Measurements from ENCODE around the gene FOXK1. TPM values are rescaled to one million over a fixed set of nuclear protein-coding genes. Genes with fewer than 3 reads are reported as not detected.

FOXK1 gene
- total and polyA plus RNA-seq, 2 of the 13 experiments (the other 11 are each of a cell fraction or from before 2014, with no cell fraction given), result 4.6 to 8.8 TPM

GRCh38 chr7:4783292-4783652 lies 101.2 kb downstream of the FOXK1 start (continued):
- TF ChIP-seq EHMT2 (IDR thresholded peaks at IDR 0.05; ENCODE audit: borderline replicate concordance, low read depth, low read length) (no peak), WIZ (CRISPR knock-in tag; IDR thresholded peaks at IDR 0.05) (no peak), ZNF513 (CRISPR knock-in tag; conservative IDR thresholded peaks at IDR 0.05) (no peak)

GRCh38 chr7:4783762-4784351 lies 101.8 kb downstream of the FOXK1 start:
- H3K9ac ChIP-seq (ENCODE audit: insufficient read depth, low read depth, low read length), result no peak overlapping the region
- DNase-seq (ENCODE audit: low spot score) (no peak), ATAC-seq (no peak), FAIRE-seq (no peak)
- no peaks in the 10 kb centered on the region for H3K79me2 ChIP-seq (ENCODE audit: insufficient read depth, low read length)
- H2AFZ ChIP-seq (ENCODE audit: low read length), result no peak overlapping the region
- no peak overlapping the region for H3K27ac ChIP-seq (ENCODE audit: extremely low read length, insufficient read depth, low read length)
- H3K27me3 ChIP-seq (ENCODE audit: control insufficient read depth in 1 of 2, insufficient read depth in 2 of 2, low read length in 2 of 2), result no peaks in the 10 kb centered on the region
- in situ Hi-C loops (cut with HindIII; ENCODE audit: extremely low pct_ligation_motif_present, low pct_unique_long_range_greater_than_20kb), result no loop called here
- no peak overlapping the region for H3K4me2 ChIP-seq (ENCODE audit: low read depth, low read length)
- TF ChIP-seq TRAFD1 (CRISPR knock-in tag; IDR thresholded peaks at IDR 0.05; ENCODE audit: borderline replicate concordance), result no peak
- TF ChIP-seq NCOA2 (CRISPR knock-in tag; IDR thresholded peaks at IDR 0.05), result no peak
- no peak for TF ChIP-seq SNRNP70 (IDR thresholded peaks at IDR 0.05; ENCODE audit: low read depth, low read length)
- peak; percentile 54 for TF ChIP-seq RBFOX2 (IDR thresholded peaks at IDR 0.05; ENCODE audit: low read depth, low read length)
- TF ChIP-seq PATZ1 (CRISPR knock-in tag; IDR thresholded peaks at IDR 0.05), result no peak
- TF ChIP-seq ZNF567 (CRISPR knock-in tag; IDR thresholded peaks at IDR 0.05; ENCODE audit: borderline replicate concordance), result no peak
- ChIA-PET CTCF (ENCODE audit: low intra/inter-chr PET ratio, low total read pairs) (no interaction called here), POLR2A (interaction anchor here (2.0 kb wide), 1 partner anchor 8 kb away, joined by 8 read pairs; the partner anchor contains the start of gene AP5Z1)
- WGBS (ENCODE audit: low lambda C conversion rate), result 97% methylated on average over 23 of the region's 40 CpGs
- BruUV-seq (replicated peaks), result no TSS peak
- H3K36me3 ChIP-seq (replicated peaks in 1 of 2; ENCODE audit: control insufficient read depth in 1 of 2, insufficient read depth in 2 of 2, low read length in 2 of 2), result peaks cover 21 to 40% of the 10 kb centered on the region in 2 experiments; a peak in 4 of 5 replicates
- no peaks in the 10 kb centered on the region for H3K9me3 ChIP-seq (ENCODE audit: low read length)
- H3K4me1 ChIP-seq (ENCODE audit: insufficient read depth, low read length), result no peaks in the 10 kb centered on the region
- no peaks in the 10 kb centered on the region for H4K20me1 ChIP-seq (ENCODE audit: insufficient read depth, low read length)
- no peak overlapping the region for H3K4me3 ChIP-seq (replicated peaks in 1 of 3; ENCODE audit: insufficient read depth in 1 of 3, low read depth in 2 of 3, low read length in 3 of 3)
- intact Hi-C loops (cut with micrococcal nuclease; ENCODE audit: unreplicated experiment), result no loop called here

Measured in HepG2 (cell line).